HG03439 (cell line): ENCODE data around the gene YWHAQ.

Source experiments
- ATAC-seq: cut with Tn5 transposase; IDR thresholded peaks from one replicate; pipeline ENCODE4 v1.9.1; 2021; ENCODE audit warnings: mild to moderate bottlenecking, moderate library complexity; ENCODE audit not compliant: unreplicated experiment

The YWHAQ gene

DNA sequence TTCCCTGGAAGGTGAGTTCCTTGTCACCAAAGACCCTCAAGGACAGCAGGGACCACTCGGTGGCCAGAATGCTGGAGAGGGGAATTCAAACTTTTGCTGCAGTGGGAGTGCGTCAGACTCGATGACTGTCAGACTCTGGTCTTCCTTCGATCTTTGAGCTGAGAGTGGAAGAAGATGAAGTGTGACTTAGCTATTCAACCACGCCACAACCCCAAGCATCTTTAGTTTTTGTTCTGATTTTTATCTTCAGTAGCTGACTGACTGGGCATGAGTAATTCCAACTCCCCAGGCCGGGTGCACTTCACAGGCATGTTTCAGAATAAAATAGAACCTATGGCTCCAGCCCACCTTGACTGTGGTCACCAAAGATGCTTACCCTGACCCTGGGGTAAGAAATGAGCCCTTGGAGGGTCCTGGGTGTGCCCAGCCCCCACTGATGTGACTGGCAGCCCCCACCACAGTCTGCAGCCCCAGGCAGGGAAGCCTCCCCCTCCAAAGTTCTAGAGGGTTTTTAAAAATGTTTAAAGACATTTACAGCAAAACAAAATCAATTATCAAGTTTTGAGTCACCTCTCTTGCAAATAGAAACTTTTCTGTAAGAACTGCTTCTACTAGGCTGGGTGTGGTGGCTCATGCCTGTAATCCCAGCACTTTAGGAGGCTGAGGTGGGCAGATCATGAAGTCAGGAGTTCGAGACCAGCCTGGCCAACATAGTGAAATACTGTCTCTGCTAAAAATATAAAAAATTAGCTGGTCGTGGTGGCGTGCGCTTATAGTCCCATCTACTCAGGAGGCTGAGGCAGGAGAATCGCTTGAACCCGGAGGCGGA lies 24.9 kb upstream of the YWHAQ start:
- no peak for ATAC-seq

DNA sequence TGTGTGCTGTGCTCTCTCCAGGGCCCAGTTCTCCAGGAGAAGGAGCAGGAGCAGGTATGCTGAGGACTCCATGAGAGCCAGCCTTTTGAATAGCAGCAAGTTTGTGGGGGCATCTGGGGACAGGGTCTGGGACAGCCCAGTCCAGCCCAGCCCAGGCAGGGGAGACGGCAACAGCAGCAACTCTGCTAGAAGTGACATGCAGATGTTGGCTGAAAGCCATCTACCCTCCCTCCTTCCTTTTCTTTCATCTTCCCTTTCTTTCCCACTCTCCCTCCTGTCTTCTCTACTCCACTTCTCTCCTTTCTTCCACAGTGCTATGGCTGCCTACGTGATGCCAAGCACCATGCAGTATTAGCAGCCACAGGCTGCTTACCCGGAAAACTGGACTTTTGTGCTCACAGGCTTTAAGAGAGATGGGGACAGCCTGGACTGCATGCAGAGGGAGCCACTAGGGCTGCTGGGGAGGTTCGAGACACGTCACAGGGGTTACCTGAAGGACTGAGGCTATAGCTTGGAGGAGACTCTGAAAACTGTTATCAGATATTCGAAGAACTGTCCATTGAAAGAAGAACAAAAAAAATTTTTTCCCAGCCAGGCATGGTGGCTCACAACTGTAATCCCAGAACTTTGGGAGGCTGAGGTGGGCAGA lies 23.8 kb upstream of the YWHAQ start:
- no peak for ATAC-seq

DNA sequence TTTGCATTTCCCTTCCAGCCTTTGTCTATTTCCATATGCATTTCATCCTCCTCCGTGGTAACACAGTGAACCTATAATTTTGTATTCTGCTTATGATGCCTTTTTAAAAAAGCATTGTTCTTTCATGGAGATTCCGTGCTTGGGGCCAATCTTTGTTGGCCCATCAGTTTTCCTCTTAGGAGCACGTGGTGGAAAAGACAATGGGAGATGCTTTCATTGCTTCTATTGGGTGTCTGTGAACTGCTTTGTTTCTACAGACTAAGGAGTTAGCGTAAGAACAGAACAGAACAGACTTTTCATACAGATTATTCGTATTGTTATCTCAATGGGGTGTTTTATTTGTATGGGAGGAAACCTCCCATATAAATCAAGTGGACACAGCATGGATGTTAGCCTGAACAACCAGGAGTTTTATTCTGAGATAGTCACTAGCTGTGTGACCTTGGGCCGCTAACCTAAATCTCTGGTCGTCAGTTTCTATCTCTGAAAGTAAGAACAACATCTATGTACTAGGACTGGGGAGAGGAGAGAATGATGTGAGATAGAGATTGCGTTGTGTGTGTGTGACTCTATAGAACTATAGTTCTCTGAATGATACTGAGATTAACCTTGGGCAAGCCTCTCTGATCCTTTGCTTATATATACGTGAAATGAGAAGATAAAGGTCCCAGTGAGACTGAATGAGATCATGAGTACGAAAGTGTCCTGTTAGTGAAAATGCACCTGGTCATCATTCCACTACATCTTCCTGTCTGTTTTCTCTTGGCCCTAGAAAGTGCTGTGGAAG lies 22.9 kb upstream of the YWHAQ start:
- no peak for ATAC-seq

DNA sequence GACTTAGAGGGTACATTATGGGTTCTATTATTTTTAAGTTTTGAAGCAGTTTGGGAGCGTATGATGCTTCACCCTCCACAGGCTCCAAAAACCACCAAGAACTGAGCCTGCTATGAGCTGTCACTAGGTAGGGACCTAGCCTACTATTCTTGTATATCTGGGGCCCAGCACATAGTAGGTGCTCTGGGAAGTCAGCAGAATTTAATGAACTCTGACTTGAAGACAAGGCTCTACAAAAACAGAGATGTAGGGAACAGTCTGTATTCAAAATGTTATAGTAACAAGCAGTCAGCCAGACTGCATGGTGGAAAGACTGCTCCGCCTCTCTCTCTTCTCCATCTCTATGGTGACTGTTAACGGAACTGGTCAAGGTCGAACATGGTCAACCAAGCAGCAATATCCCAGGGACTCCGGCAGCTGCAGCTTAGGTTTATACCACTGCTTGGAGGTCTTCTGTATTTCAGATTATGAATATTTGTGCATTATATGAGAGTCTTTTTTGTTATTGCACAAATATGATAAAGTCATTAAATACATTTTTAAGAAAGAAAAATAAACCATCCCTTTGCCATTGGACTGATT lies 22.2 kb upstream of the YWHAQ start:
- ATAC-seq, result no peak

DNA sequence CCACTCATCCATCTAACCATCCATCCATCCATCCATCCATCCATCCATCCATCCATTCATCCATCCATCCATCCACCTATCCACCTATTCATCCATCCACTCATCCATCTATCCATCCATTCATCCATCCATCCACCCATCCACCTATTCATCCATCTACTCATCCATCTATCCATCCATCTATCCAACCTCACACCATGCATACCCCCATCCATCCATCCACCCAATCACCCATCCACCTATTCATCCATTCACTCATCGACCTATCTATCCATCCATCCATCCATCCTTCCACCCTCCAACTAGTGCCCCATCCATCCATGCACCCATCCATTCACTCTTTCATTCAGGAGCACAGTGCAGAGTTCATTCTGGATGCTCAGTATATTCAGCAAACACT lies 21.5 kb upstream of the YWHAQ start:
- ATAC-seq, result no peak

DNA sequence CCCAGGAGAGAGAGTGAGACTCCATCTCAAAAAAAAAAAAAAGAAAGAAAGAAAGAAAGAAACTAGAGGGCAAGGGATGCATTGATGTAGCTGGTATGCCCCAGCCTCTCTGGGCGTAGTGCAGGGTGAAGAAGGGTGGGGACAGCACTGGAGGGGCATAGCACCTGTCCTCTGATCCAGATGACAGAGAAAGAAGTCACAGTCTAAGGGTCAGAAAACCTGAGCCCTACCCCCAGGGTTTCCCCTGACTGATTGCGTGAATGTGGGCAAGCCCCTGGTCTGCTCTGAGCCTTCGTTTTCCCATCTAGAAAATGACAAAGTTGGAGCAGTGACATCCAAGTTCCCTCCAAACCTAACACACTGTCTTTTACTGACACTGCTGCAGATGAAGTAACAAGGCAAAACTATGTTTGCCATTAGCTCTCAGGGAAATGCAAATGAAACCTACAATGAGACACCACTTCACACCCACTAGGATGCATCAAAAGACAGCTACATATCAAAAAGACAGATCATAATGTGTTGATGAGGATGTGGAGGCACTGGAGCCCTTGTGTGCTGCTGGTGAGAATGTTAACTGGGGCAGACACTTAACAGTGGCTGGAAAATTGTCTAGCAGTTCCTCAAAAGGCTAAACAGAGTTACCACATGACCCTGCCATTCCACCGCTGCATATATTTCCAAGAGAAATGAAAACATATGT lies 19.5 kb upstream of the YWHAQ start:
- ATAC-seq, result no peak

DNA sequence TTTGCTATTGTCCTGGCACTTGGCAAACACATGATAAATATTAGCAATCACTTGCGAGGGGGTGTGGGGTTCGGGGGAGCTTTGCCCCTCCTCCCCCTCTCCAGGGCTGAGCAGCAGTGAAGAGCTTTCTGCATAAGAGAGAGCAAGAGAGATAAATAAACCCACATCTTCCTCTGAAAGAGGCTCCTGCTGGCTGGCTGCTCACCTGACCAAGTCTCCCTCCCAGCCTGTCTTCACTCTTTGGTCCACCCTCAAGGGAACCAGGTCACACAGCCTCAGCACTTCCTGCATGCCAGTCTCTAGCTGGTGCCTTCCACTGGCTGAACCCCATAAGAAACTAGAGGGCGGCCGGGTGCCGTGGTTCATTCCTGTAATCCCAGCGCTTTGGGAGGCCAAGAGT lies 18.5 kb upstream of the YWHAQ start:
- no peak for ATAC-seq

DNA sequence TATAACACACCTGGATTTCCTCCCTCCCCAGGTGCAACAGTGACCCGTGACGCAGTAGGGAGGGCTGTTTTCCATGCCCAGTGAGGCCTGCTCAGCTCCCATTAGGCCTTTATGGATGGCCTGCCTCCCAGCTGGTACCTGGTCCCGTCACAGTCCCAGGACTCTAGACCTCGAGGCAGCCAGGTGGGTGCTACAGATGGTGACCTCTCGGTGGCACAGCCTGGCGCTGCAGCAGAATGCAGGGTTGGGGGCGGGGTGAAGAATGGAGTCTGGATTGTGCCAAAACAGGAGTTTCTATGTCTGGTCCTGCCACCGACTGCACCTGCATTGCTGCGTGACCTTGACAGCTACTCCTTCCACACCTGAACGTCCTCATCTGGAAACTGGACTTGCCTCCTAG lies 18.0 kb upstream of the YWHAQ start:
- no peak for ATAC-seq

DNA sequence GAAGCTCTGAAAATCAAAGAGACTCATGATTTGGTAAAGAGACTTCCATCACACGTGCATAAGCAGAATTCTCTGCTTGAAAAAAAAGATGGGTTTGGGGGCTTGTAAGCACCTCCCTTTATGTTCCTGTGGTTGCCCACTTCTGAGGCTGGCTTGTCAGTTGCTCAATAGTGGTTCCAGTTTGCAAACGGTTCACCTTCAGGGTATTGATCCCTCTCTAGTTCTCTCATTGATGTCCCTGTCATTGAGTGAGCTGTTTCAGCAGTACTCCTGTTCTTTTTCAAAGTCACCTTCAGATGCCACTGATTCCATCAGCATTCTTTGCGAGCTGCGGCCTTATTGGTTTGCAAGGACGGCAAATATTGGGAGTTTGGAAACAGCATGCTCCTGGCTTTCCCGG lies 17.1 kb upstream of the YWHAQ start:
- ATAC-seq, result no peak

DNA sequence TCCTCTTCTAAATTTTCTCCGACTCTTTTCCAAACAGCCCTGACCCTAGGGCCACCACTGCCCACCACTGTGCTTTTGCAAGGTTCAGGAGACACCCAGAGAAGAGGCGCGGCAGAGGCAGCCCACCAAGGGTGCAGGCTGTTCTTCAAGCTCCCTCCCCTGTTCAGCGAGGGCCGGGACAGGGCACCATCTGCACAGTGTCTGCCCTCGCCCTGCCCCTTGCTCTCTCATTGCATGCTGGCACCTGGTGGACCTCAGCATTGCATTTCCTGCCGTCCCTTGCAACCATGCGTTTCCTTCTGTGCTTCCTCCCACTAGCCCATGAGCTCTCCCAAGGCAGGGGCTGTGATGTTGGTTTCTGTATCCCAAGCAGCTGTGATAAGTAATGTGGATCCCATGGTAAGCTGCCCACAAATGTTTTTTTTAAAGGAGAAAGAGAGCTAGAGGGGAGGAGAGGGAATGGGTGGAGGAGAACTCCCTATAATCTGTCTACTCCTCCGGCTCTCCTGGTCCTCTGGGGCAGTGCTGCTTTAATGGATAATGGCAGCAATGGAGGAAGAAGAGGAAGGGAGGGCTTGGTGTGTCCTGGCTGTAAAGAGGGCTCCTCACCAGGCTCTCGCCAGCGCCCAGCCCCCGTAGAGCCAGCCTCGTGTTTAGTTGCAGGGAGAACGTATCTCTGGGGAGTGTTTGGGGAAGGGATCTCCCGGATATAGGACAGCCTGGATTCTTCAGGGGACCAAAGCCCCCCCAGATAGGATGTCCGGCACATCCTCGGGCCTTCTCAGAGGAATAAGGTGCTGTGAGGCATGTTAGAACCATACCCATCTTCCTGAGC lies 15.6 kb upstream of the YWHAQ start:
- ATAC-seq, result no peak

DNA sequence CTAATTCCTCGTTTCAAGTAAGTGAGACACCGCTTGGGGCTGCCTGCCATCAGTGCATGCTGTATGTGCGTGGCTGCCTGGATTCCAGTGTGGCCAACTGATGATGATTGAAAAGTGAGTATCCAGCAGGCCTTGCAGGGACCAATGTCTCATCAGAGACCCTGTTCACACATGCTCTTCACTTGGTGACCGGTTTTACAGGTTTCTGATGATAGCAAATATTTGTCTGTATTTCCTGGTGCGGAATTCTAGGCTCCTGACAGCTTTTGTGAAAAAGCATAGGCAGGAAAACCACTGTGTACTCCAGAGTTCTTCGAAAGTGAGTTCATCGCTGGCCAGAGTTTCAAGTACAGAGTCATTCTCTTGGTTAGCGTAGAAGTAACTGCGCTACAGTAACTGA lies 13.8 kb upstream of the YWHAQ start:
- no peak for ATAC-seq

DNA sequence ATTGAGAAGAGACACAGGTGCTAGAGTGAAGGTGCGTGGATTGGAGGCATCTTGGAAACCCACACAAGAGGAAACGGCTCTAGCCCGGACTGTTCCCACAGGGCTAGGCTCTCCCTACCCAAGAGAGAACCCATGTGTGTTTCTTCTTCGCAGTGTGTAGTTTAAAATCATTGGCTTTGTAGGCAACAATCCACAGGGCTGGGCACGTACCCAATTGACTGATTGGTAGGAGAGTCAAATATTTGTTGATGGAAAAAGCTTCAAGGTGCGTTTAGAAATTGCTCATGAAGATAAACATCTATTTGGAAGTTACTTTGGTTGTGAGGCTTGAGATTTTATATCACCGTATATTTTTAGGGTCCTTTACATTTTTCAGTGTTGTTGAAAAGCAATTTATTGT lies 13.2 kb upstream of the YWHAQ start:
- no peak for ATAC-seq

DNA sequence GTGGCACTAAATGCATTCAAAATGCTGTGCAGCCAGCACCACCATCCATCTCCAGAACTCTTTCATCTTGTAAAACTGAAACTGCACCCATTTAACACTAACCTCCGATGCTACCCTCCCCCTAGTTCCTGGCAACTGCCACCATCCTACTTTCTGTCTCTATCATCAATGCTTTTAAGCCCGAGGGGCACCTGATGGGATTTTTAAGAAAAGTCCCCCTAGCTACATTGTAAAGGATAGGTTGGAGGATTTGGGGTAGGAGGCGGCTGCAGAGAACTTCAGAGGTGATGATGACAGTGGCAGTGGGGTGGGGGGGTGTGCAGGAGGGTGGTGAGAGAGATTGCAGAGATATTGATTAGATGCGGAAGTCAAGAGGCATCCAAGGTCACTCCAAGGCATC lies 10.8 kb upstream of the YWHAQ start:
- no peak for ATAC-seq

DNA sequence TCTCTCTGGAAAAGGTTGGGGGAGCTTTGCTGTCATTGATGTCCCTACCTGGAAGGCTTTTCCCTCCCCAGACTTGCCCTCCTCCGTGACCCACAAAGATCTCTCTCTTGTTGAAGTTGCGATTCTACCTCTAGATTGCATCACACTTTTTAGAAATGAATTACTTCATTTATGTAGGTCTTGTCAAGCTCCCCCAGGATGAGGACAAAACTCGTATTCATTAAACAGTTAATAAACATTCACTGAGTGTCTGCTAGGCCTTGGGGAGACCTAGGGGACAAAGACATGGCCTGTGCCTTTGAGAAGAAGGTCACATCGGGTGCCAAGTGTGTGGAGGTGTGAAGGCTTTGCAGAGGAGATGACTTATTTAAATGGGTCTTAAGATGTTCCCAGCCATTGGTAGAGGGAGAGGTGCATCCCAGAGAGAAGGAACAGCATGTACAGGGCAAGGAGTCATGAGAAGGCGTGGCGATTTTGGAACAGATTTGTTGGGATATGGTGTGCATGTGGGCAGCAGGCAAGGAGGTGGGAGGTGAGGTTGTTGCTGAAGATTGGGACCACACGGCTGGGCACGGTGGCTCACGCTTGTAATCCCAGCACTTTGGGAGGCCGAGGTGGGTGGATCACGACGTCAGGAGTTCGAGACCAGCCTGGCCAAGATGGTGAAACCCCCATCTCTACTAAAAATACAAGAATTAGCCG lies 9.8 kb upstream of the YWHAQ start:
- no peak for ATAC-seq

DNA sequence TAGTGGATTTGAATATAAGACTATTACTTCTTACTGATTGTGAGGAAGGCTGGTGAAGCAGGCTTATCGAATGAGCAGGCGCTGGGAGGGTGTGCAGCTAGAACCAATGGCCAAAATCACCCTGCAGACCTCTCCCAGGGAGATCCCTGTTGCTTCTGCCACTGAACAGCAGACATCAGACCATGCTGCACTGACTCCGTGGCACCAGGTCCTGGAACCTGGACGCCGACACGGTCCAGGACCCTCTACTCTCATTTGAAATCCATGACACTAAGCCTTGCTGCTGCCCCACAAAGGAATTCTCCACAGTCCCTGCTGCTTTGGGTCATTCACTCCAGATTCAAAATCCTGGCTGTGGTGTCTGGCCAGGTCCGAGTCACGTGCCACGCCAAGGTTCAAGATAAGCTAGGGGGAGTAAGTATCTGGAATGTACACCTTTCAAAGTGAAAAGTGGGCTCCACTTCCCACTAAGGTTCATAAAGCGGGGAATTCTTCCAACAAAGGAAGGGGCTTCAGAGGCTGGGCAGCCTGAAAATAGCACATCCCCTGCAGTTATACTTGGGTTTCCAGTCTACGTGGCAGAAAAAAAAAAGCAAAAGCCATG lies 9.0 kb upstream of the YWHAQ start:
- no peak for ATAC-seq

DNA sequence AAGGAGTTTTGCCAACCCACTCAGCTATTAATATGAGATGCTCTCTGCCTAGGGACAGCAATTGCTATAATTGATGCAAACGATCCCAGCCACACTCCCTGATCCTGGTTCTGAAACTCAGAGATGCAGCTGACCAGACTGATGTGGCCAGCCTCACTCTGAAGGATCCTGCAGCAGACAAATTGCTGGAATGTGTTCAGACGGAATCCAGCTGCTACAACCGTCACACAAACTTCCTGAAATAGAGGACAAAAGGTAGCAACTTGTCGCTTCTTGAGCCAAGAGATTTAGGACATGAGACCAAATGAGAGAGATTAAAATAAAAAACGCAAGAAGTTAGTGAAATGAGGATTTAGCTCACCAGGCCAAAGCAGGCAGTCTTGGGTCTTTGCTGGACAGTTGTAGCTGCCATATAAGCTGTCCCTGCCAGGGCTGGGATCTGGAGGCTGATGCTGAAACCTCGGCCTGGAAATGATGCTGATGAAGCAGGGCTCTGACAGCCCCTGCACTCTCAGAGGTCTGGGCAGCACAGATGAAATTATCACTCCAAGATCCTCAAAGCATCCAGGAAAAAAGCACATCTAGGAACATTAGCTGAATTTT lies 8.3 kb upstream of the YWHAQ start:
- ATAC-seq, result no peak

DNA sequence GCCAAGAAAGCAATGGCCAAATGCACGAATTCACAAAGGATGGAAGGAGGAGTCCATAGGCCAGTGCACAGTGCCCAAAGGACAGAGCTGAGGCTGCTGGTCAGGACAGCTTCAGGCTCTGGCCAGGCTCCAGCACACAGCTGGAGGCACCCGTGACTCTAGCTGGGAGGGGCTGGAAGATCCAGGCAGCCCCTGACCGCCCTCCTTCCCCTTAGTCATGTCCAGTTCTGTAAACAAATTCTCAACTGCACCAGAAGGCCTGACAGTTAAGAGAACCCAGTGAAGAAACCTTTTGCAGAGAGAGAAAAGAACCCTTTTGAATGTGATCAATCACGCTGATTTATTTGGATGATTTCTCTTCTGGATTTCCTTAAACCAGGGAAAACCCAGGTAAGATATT lies 7.7 kb upstream of the YWHAQ start:
- ATAC-seq, result no peak

DNA sequence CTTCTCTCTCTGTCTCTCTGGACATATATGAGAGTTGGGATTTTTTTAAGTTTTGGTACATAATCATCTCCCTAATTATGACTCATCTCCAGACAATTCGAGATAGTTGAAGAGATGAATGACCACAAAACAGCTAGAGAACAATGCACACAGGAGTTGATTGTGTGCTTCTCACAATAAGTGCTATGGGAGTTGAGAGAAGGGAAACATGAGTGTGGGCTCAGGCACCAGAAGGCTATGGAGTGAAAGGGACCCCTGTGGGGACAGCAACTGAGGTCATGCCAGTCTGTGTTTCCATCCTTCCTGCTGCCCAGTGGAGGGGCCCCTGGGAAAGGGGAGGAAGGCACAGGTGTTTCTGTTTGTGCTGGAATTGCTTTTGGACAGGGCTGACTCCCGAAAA lies 6.5 kb upstream of the YWHAQ start:
- no peak for ATAC-seq

DNA sequence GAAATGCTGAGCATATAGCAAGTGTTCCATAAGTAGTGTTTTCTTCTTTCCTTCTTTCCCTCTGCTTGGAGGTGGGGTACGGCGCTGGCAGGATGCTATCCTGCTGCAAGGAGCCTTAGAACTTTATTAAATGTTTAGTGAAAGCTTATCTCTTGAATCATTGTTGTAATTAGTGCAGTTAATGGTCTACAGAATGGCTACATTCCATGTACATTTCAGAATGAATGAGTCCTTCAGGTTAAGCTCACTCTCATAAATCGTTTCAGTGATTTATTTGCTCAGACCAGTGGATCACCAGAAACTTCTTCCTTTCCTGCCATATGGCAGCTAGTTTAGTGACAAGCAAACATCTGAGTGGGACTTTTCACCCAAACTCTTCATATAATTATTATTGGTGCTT lies 3.3 kb upstream of the YWHAQ start:
- ATAC-seq, result no peak
